ENCODE data around the gene IGF2BP2. TPM values are rescaled to one million over a fixed set of nuclear protein-coding genes. Genes with fewer than 3 reads are reported as not detected.

IGF2BP2 gene
- total and polyA plus RNA-seq, 2 donors (not counting 1 experiment from before 2014, with no cell fraction given): 0.01 TPM; not detected in 1

GRCh38 chr3:185716436-185717108 is 108.3 kb downstream of the IGF2BP2 start:
- TF ChIP-seq EZH2 (IDR thresholded peaks at IDR 0.05; ENCODE audit: borderline replicate concordance, insufficient read depth, low read depth, low read length, poor library complexity, severe bottlenecking) (no peak), CTCF (IDR thresholded peaks at IDR 0.05) (no peak)
- Histone ChIP-seq H3K36me3 (replicated peaks in 1 of 2; ENCODE audit: control extremely low read depth in 1 of 2, control insufficient read depth in 1 of 2, extremely low read depth in 1 of 2, insufficient read depth in 2 of 2, low read length in 1 of 2) (no peaks in the 10 kb centered on the region), H2AFZ (ENCODE audit: insufficient read depth, low read depth, low read length, poor library complexity, severe bottlenecking) (no peak overlapping the region), H3K9ac (ENCODE audit: low read length) (no peak overlapping the region), H3K27me3 (replicated peaks in 1 of 4; ENCODE audit: control extremely low read depth in 1 of 4, control insufficient read depth in 3 of 4, insufficient read depth in 4 of 4, low read length in 3 of 4) (peaks cover 0 to 3% (median 0%) of the 10 kb centered on the region in 4 experiments), H3K79me2 (ENCODE audit: control insufficient read depth, insufficient read depth, low read length) (no peaks in the 10 kb centered on the region), H4K20me1 (ENCODE audit: control insufficient read depth, insufficient read depth, low read length, poor library complexity, severe bottlenecking) (no peaks in the 10 kb centered on the region), H3K4me3 (ENCODE audit: control extremely low read depth in 1 of 5, extremely low read depth in 1 of 5, insufficient read depth in 1 of 5, low read depth in 2 of 5, low read length in 4 of 5) (no peak overlapping the region), H3K27ac (ENCODE audit: low read length in 2 of 2) (no peak overlapping the region), H3K4me2 (replicated peaks; ENCODE audit: low read depth, low read length, poor library complexity, severe bottlenecking) (no peak overlapping the region), H3K4me1 (ENCODE audit: control insufficient read depth in 2 of 2, insufficient read depth in 2 of 2, low read length in 2 of 2) (no peaks in the 10 kb centered on the region), H3K9me3 (ENCODE audit: control extremely low read depth in 1 of 3, control insufficient read depth in 2 of 3, insufficient read depth in 1 of 3, low read length in 2 of 3) (no peaks in the 10 kb centered on the region)
- intact Hi-C loops (cut with micrococcal nuclease): no loop called here
- Mint-ChIP-seq H3K27ac (no peak overlapping the region), H3K4me3 (no peak overlapping the region), H3K27me3 (peaks cover 23% of the 10 kb centered on the region), H3K4me1 (no peaks in the 10 kb centered on the region), H3K9me3 (ENCODE audit: insufficient read depth) (no peaks in the 10 kb centered on the region)
- POLR2A ChIA-PET: no interaction called here
- CTCF ChIA-PET: no interaction called here
- ATAC-seq (ENCODE audit: low read depth) (no peak), DNase-seq (no peak)
- 87% methylated on average over 8 of the region's 8 CpGs for WGBS (ENCODE audit: insufficient coverage)

GRCh38 chr3:185715091-185715490 is 109.8 kb downstream of the IGF2BP2 start:
- H3K27me3 Mint-ChIP-seq: peaks cover 29% of the 10 kb centered on the region
- Histone ChIP-seq H4K20me1 (ENCODE audit: control insufficient read depth, insufficient read depth, low read length, poor library complexity, severe bottlenecking) (no peaks in the 10 kb centered on the region), H3K27ac (ENCODE audit: low read length in 2 of 2) (no peak overlapping the region), H3K4me2 (replicated peaks; ENCODE audit: low read depth, low read length, poor library complexity, severe bottlenecking) (no peak overlapping the region), H3K4me1 (ENCODE audit: control insufficient read depth in 2 of 2, insufficient read depth in 2 of 2, low read length in 2 of 2) (no peaks in the 10 kb centered on the region), H2AFZ (ENCODE audit: insufficient read depth, low read depth, low read length, poor library complexity, severe bottlenecking) (no peak overlapping the region), H3K4me3 (ENCODE audit: control extremely low read depth in 1 of 5, extremely low read depth in 1 of 5, insufficient read depth in 1 of 5, low read depth in 2 of 5, low read length in 4 of 5) (no peak overlapping the region), H3K9ac (ENCODE audit: low read length) (no peak overlapping the region), H3K79me2 (ENCODE audit: control insufficient read depth, insufficient read depth, low read length) (no peaks in the 10 kb centered on the region), H3K27me3 (replicated peaks in 1 of 4; ENCODE audit: control extremely low read depth in 1 of 4, control insufficient read depth in 3 of 4, insufficient read depth in 4 of 4, low read length in 3 of 4) (peaks cover 0 to 3% (median 0%) of the 10 kb centered on the region in 4 experiments), H3K9me3 (ENCODE audit: control extremely low read depth in 1 of 3, control insufficient read depth in 2 of 3, insufficient read depth in 1 of 3, low read length in 2 of 3) (no peaks in the 10 kb centered on the region), H3K36me3 (replicated peaks in 1 of 2; ENCODE audit: control extremely low read depth in 1 of 2, control insufficient read depth in 1 of 2, extremely low read depth in 1 of 2, insufficient read depth in 2 of 2, low read length in 1 of 2) (no peaks in the 10 kb centered on the region)
- TF ChIP-seq EZH2 (IDR thresholded peaks at IDR 0.05; ENCODE audit: borderline replicate concordance, insufficient read depth, low read depth, low read length, poor library complexity, severe bottlenecking) (no peak), CTCF (IDR thresholded peaks at IDR 0.05) (no peak)
- DNase-seq (no peak), ATAC-seq (ENCODE audit: low read depth) (no peak)
- H3K4me3 Mint-ChIP-seq: no peak overlapping the region
- intact Hi-C loops (cut with micrococcal nuclease): no loop called here
- no peaks in the 10 kb centered on the region for H3K9me3 Mint-ChIP-seq (ENCODE audit: insufficient read depth)
- H3K4me1 Mint-ChIP-seq: no peaks in the 10 kb centered on the region
- WGBS (ENCODE audit: insufficient coverage): 76% methylated on average over 8 of the region's 8 CpGs
- no peak overlapping the region for H3K27ac Mint-ChIP-seq
- ChIA-PET CTCF (no interaction called here), POLR2A (no interaction called here)
